IPS-18c (cell line): ENCODE data around the gene TMEM198.

Experiments used
- H3K4me3 ChIP-seq: 2 replicates; pipeline ENCODE4 v1.7.0; 2013; ENCODE audit warnings: low read depth, mild to moderate bottlenecking, low read length, moderate library complexity; ENCODE audit not compliant: insufficient read depth
- H3K9me3 ChIP-seq: one replicate; pipeline ENCODE4 v1.6.1; 2013; ENCODE audit warnings: mild to moderate bottlenecking, low read length, moderate library complexity; ENCODE audit not compliant: control insufficient read depth, insufficient read depth

TMEM198 gene

GRCh38 chr2:219575566-219576504 is 32.0 kb downstream of the TMEM198 start:
- H3K4me3 ChIP-seq: no peak overlapping the region

GRCh38 chr2:219576505-219577388 is 32.9 kb downstream of the TMEM198 start:
- H3K4me3 ChIP-seq: peak overlapping the region; percentile 46

More at GRCh38 chr2:219575566-219576504, 32.0 kb downstream of the TMEM198 start:
- no peaks in the 10 kb centered on the region for H3K9me3 ChIP-seq

GRCh38 chr2:219578811-219579613 is 35.2 kb downstream of the TMEM198 start:
- Histone ChIP-seq H3K4me3 (no peak overlapping the region), H3K9me3 (no peaks in the 10 kb centered on the region)

More at GRCh38 chr2:219576505-219577388, 32.9 kb downstream of the TMEM198 start:
- no peaks in the 10 kb centered on the region for H3K9me3 ChIP-seq

- Histone ChIP-seq H3K4me3 (no peak overlapping the region), H3K9me3 (no peaks in the 10 kb centered on the region)
Measured at GRCh38 chr2:219581346-219581745, 37.5 kb downstream of the TMEM198 start.

GRCh38 chr2:219591091-219591490 is 47.3 kb downstream of the TMEM198 start:
- no peaks in the 10 kb centered on the region for H3K9me3 ChIP-seq

GRCh38 chr2:219592736-219593135 is 48.9 kb downstream of the TMEM198 start:
- Histone ChIP-seq H3K4me3 (no peak overlapping the region), H3K9me3 (no peaks in the 10 kb centered on the region)

More at GRCh38 chr2:219591091-219591490, 47.3 kb downstream of the TMEM198 start:
- H3K4me3 ChIP-seq: no peak overlapping the region

GRCh38 chr2:219593154-219593553 is 49.3 kb downstream of the TMEM198 start:
- H3K4me3 ChIP-seq: no peak overlapping the region
- H3K9me3 ChIP-seq: no peaks in the 10 kb centered on the region

GRCh38 chr2:219595256-219595655 is 51.4 kb downstream of the TMEM198 start:
- Histone ChIP-seq H3K9me3 (no peaks in the 10 kb centered on the region), H3K4me3 (no peak overlapping the region)

- peak overlapping the region; percentile 96 for H3K4me3 ChIP-seq
- H3K9me3 ChIP-seq: no peaks in the 10 kb centered on the region
Measured at GRCh38 chr2:219596954-219597551, 53.2 kb downstream of the TMEM198 start.

- Histone ChIP-seq H3K4me3 (peak within 1 kb of the TSS; percentile 96), H3K9me3 (no peaks in the 10 kb centered on the region)
Measured at GRCh38 chr2:219597552-219598307, 53.9 kb downstream of the TMEM198 start, which contains the start of gene STK11IP. Gene STK11IP, plus strand, starts transcription at chr2:219597857. Its CDS starts 263 bp downstream, at chr2:219598120.

- Histone ChIP-seq H3K4me3 (peak overlapping the region; percentile 96), H3K9me3 (no peaks in the 10 kb centered on the region)
Measured at GRCh38 chr2:219598308-219599078, 54.7 kb downstream of the TMEM198 start.
